GM19239 (cell line): Measurements from ENCODE around the gene FUOM.

ENCODE experiments used
- DNase-seq: peaks from one replicate; pipeline ENCODE4 v3.0.0; 2011; ENCODE audit warnings: low spot score; ENCODE audit not compliant: insufficient read length
- FAIRE-seq: peaks from 2 replicates; lab custom pipeline; 2011; peaks lifted over from hg19 to GRCh38; lab: Jason Lieb, UNC

The FUOM gene

DNA sequence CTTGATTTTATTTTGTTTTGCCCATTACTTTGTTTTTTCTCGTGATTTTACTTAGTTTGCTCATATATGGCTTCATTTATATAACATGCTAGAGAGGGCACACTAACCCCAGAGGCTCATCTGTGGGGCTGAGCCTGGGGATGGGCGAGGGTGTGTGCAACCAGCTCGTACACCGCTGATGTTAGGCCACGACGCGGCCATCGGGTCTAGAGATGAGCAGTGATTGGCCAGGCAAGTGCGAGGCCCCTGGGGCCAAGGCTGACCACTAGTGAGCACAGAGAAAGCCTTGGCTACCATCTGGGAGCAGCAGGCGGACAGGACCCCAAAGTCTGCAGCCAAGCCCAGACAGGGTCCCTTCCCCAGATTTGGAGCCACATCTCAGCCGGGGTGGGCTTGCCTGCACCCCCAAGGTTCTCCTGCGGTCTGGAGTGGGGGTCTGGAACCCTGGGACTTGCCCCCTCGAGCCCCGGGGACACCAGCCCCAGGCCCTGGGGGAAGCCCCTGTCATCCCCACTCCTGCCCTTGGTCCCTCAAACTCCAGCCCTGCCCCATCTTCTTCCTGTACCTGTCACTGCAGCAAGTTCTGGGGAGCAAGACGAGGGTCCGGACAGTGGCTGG lies 3.7 kb downstream of the FUOM start:
- DNase-seq (no peak), FAIRE-seq (no peak)

DNA sequence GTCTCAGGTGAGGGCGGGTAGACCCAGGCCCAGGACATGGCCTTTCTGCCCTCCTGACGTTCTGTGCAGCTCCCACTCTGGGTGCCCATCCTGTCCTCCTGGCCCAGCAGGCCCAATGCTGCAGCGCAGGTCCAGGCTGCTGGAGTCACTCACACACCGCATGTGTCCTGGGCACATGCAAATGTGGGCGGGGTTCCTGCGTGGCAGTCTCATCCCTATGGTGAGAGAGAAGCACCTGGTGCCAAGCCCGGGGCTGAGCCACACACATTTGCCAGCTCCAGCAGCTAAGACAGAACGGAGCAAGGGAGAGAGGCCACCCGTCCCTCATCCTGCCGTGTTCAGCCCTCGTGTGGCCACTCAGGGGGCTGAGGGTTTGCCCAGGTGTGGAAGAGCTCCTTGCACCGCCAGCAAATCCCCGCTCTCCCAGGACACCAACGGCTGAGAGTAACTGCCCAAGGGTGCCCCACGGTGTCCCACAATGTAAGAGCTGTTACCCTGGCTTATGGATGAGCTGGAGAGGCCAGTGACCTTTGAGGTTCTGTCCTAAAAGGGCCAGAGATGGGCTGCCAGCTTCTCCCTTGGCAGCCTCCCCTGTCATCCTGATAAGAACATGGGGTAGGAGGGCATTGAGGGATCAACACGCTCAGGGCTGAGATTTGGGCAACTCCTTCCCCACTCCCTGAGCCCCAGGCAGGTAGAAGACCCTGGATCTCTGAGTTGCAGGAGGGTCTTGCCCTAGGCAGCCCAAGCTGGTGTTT lies 4.4 kb downstream of the FUOM start:
- DNase-seq (no peak), FAIRE-seq (no peak)

DNA sequence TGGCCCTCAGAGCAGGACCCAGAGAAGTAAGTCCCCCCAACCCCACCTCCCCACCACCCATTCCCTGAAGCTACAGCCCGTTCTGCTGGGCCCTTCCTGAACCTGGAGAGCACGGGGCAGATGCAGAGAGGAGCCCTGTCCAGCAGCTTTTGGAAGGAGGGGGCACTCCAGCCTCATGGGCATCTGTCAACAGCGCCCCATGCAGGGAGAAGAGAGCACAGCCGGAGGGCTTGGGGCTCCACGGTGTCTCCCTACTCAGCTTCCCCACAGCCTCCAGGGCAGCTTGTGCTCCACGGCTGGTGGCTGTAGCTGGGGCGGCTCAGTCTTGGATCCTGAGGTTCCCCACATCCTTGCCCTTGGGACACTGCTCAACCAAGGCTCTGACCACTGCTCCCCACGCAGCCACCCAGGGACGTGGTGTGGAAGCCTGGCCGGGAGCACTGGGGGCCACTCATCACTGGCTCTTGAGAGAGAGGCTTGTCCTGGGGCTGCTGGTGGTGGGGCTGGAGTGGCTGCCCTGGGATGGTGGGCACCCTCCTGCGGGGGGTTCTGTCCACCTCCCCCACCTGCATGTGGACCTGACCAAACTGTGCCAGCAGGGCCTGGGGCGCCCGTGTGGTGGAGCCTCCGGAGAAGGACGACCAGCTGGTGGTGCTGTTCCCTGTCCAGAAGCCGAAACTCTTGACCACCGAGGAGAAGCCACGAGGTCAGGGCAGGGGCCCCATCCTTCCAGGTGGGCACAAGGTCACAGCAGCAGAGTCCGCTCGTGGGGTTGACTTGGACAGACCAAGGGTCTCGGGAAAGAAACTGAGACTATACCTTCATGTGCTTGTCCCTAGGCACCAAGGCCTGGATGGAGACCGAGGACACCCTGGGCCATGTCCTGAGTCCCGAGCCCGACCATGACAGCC lies 6.2 kb downstream of the FUOM start:
- FAIRE-seq (no peak), DNase-seq (no peak)

DNA sequence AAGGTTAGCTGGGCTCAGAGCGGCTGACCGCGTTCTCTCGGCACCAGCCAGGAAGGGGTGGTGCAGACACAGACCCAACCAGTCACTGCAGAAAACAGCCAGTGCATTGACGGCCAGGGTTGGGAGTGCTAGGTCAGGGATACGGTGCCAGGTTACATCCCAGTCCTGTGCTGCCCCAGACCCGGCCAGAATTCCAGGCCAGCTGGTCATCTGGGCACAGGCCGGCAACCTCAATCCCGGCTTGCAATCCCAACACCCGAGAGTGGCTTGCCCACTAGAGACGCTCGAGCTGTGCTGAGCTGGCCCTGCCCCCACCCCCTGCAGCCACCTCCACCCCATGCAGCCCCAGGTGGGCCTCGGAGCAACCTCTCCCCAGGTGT lies 6.9 kb downstream of the FUOM start:
- DNase-seq, result no peak
- FAIRE-seq, result no peak

DNA sequence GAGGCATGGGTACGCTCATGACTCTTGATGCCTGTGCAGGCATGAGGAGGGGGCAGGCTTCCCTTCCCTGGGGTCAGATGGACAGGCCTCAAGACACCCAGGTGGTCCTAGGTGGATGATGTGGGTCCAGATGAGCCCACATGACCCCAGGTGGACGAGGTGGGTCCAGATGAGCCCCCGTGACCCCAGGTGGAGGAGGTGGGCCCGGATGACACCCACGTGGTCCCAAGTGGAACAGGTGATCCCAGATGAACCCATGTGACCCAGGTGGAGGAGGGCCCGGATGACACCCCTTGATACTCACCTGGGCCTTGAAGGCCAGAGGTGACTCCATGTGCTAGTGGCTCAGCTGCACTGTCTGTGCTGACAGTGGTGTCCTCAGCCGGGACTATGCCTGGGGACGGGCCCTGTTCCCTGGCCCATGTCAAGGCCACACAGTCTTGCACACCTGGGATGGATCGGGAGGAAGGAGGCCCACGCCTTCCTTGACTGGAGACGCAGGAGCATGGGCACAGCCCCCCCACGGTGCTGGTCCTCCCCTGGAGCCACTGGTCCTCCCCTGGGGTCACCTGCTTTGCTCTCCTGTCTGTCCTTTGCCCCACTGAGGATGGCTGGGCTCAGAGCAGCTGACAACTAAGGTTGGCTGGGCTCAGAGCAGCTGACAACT lies 7.4 kb downstream of the FUOM start:
- DNase-seq (no peak), FAIRE-seq (no peak)

DNA sequence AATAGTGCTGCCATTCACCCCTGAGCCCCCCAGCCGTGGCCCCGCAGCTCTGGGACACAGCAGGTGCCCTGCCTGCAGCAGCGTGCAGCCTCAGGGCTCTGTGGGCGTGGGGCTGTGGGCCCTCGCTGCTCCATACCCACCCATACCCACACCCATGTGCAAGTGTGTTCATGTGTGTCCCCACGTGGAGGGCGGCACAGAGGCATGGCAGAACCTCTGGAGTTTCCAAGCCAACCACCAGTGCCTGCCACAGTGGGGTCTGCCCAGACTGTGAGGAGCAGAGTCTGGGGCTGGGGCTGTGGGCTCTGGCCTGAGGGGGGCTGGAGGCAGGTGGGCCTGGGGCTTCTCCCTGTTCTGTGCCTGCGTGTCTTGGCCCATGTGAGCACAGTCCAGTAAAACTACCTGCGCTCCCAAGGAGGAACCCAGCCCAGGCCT lies 8.2 kb downstream of the FUOM start:
- FAIRE-seq (no peak), DNase-seq (no peak)

DNA sequence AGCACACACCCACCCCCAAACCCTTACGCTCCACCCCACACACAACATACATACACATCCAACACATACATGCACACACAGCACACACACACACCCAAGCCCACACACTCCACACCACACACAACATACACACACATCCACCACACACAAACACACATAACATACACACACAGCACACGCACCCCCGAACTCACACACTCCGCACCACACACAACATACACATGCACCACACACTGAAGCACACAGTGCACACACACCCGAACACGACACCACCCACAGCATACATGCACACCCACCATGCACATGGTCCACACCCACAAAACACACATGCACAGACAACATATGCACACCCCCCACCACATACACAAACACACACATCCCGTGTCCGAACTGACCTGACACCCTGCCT lies 8.7 kb downstream of the FUOM start:
- DNase-seq (no peak), FAIRE-seq (no peak)

DNA sequence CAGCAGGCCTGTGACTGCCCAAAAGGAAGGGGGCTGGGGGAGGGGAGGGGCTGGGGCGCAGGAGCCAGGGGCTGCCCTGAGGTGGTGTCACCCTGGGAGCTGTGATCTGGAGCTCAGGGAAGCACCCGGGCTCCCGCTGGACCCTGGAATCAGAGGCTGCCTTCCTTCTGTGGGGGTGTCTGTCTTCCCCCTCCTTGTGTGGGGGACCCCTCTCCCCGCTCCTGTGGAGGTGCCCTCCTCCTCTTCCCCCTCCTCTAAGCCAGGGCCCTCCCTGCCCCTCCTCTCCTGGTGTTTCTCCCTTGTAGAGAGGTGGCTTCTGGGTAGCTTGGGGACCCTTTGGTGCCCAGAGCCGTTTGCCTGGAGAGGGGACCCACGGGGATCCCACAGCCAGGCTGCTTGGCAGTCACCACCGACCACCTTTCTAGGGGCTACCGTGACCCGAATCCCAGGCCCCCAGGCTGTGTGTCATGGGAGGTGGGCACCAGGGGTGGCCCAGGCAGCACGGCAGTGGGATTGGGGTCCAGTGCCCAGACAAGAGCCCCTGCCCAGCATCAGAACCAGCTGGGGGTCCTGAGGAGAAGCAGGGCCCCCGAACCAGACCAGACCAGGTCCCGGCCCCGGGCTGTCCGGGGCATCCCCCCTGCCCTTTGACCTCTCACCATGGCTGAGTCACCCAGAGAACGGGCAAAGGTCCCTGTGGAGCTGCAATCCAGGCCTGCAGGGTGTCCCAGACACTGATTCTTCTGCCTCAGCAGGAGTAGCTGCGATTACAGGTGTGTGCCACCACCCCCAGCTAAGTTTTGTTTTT lies 9.9 kb downstream of the FUOM start:
- no peak for DNase-seq
- no peak for FAIRE-seq

DNA sequence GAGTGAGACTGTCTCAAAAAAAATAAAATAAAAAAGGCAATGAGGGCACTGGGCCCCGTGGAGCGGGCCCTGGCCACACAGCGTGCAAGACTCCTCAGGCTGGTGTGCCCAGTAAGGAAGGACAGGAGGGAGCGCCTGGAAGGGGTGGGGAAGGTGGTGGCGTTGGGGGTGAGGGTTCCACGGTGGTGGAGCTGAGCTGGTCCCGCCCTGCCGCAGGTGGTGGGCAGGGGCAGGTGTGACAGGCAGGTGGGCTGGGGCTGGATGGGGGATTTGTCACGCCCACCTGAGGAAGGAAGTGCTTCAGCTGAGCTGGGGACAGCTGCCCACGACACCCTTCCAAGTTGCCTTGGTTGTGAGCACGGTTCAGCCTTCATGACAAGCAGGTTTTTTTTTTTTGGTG lies 11.4 kb downstream of the FUOM start:
- DNase-seq (no peak), FAIRE-seq (no peak)

DNA sequence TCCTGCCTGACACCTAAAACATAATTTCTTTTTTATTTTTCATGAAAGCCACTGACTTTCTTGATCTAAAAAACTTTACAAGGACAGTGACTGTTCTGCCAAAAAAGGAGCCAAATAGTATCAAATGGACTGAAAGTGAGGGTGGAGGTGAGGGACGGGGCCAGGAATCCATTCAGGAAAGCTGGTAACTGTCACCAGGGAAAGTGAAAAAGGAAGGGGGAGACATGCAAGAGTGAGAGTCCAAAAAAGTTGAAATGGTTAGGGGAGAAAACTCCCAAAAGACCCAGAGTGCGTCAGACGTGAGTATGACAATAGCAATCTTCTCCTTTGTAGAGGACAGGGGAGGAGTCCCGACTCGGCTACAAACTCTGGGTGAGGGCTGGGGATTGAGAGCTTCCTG lies 13.6 kb downstream of the FUOM start:
- FAIRE-seq, result no peak
- no peak for DNase-seq

DNA sequence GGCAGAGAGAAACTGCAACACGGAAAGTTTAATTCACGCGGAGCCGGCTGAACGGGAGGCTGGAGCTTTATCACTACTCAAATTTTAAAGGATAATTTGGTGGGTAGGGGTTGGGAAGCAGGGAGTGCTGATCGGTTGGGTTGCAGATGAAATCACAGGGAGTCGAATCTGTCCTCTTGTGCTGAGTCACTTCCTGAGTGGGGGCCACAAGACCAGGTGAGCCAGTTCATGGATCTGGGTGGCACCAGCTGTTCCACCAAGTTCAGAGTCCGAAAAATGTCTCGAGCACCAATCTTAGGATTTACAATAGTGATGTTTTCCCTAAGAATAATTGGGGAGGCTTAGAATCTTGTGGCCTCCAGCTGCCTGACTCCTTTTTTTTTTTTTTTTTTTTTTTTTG lies 14.3 kb downstream of the FUOM start:
- no peak for FAIRE-seq
- no peak for DNase-seq

DNA sequence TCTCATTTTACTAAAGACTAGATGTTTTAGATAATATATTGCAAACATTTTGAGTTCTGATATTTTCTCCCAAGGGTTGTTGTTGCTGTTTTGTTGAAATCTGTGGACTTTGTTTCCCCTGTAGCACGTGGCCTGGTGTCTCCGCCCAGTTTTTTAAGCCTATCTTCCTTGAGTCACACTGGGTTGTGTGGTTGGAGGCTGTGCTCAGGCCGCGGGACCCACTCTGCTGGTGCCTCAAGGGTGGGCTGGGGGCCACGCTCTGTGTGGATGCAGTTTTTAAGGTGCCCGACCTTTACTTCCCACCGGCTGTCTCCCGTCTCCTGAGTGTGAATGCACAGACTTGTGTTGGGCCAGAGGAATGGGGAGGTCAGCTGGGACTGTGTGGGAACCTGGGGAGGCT lies 14.9 kb downstream of the FUOM start:
- FAIRE-seq, result no peak
- no peak for DNase-seq

DNA sequence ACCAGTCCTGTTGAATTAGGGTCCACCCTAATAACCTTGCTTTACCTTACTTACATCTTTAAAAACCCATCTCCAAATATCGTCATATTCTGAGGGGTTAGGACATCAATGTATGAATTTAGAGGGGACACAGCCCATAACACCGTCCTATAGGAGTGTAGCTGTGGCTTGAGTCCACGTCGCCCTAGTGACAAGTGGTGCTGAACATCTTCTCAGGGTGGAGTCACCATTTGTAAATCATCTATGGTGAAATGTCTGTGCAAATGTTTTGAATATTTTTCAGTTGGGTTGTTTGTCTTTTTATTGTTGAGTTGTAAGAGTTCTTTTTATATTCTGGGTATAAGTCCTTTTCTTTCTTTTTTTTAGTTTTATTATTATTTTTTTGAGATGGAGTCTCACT lies 15.8 kb downstream of the FUOM start:
- no peak for FAIRE-seq

DNA sequence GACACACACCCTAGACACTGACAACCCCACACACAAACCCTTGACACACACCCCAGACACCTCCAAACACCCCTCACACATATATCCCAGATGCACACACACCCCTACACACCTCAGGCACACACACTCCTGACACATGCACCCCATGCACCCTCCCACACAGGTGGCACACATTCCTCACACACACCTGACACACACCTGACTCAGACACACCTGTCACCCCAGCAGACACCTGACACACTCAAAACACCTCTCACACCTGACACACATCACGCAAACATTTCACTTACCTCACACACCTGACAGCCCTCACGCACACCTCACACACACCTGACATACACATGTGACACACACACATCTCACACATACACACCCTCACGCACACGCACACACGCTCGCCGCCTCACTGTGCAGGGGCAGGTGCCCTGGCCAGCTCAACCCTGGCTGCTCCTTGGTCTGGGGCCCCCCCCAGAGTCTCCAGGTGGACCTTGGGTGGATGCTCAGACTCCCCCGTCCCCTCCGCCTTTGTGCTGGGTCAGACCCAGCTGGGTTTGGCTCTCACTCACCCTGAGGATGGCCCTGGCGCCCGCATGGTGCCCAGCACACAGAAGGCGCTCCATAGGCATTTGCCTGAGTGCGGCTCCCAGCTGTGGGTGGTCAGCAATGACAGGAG lies 18.0 kb downstream of the FUOM start:
- FAIRE-seq (no peak), DNase-seq (no peak)

More for the DNA sequence above, 15.8 kb downstream of the FUOM start:
- no peak for DNase-seq

DNA sequence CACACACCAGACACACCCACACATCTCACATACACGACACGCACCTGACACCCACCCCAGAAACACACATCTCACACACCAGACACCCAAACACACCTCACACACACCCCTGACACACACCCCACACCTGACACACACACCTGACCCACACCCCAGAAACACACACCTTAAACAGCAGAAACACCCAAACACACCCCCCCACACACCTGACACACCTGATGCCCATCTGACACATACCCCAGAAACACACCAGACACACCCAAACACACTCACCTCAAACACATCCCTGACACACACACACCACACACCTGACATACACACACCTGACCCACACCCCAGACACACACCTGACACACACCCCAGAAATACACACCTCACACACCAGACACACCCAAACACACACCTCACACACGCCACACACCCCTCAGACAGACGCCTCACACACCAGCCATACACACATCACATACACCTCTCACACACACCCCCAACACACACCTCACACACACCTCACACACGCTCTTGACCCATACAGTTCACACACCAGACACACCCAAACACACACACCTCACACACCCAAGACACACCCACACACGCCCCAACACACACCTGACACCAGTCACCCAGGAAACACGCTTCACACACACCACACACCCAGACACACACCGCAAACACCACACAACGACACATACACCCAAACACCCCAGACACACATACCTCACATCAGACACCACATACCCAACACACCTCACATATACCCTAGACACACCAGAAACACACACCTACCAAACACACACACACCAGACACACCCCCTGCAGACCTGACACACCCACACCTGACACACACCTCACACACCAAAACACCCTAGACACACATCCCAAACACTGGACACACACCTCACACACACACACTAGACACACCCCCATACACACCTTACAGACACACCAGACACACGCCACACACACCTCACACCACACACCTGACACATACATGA lies 19.4 kb downstream of the FUOM start:
- FAIRE-seq (no peak), DNase-seq (no peak)

DNA sequence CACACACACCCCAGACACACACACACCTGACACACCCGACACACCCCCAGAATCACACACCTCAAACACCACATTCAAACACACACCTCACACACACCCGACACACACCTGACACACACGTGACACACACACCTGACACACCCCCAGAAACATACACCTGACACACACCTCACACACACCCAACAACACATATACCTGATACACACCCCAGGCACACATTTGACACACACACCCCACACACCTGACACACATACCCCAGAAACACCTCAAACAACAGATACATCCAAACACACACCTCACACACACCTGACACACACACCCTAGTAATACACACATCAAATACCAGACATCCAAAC lies 20.5 kb downstream of the FUOM start:
- FAIRE-seq, result no peak
- no peak for DNase-seq

DNA sequence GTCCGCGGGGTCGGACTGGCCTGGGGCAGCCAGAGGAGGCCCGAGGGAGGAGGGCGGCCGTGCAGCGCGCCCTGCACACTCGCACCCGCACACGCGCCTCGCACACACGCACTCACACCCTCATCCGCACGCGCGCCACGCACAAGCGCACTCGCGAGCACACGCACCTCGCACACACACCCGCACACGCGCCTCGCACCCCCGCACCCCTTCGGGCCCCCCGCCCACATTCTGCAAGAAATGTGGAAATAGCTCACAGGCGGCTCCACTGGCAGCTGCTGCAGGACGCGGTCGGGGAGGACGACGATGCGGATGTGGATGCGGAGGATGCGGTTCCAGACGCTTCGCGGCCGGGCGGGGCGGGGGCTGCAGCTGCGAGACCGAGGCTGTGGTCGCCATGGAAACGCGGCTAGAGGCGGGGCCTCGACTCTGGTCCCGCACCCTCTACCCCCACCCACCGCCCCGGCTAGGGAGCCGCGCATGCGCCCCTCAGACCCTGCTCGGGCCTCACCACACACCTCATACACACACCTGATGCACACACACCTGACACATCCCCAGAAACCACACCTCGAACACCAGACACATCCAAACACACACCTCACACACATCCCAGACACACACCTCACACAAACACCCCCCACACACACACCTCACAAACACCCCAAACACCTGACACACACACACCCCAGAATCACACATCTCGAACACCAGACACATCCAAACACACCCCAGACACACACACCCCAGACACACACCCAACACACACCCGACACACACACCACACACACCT lies 21.0 kb downstream of the FUOM start, which contains the start of gene CALY:
Gene CALY, minus strand, starts transcription at position 320 of the 793 bp plus-strand sequence. CDS start 7,907 bp downstream, outside the sequence.
- DNase-seq (no peak), FAIRE-seq (no peak)
